ENCODE results near the gene TNFRSF4.

- TF ChIP-seq CTCF (IDR thresholded peaks at IDR 0.05; ENCODE audit: borderline replicate concordance, extremely low read depth, low read length, poor library complexity, severe bottlenecking) (no peak), EZH2 (IDR thresholded peaks at IDR 0.05; ENCODE audit: borderline replicate concordance, low read depth, low read length, severe bottlenecking) (no peak)
These were observed 6.9 kb downstream of the TNFRSF4 start for GRCh38 chr1:1206966-1207531.

Measured in DND-41 (cell line).